ENCODE measurements around the gene PCDH8.
"Not testable (repeated sequence)": the region's sequence is repeated elsewhere in the genome, so short reads cannot be mapped to it uniquely, and the experiment has no call there.

Gene PCDH8

GRCh38 chr13:52827839-52828238 lies 20.6 kb downstream of the PCDH8 start:
- Histone ChIP-seq H3K9me3 (ENCODE audit: insufficient read depth, low read depth, low read length) (peaks cover 4% of the 10 kb centered on the region), H2BK5ac (ENCODE audit: low read depth, low read length, poor library complexity) (no peak overlapping the region), H3K27me3 (ENCODE audit: insufficient read depth, low read length) (no peaks in the 10 kb centered on the region), H2AFZ (ENCODE audit: insufficient read depth, low read length, poor library complexity) (no peak overlapping the region), H4K12ac (ENCODE audit: low read depth, low read length) (no peak overlapping the region), H3K23ac (ENCODE audit: low read length) (no peak overlapping the region), H3K4me2 (ENCODE audit: low read length) (no peak overlapping the region), H2AK5ac (ENCODE audit: low read length) (no peak overlapping the region), H2BK12ac (ENCODE audit: low read length) (no peak overlapping the region), H3K4ac (ENCODE audit: low read depth, low read length) (no peak overlapping the region), H3K4me3 (ENCODE audit: low read depth, low read length) (no peak overlapping the region), H2BK120ac (ENCODE audit: insufficient read depth, low read length, poor library complexity) (no peak overlapping the region), H3K18ac (ENCODE audit: low read length) (no peak overlapping the region), H3K4me1 (ENCODE audit: control insufficient read depth in 1 of 2, insufficient read depth in 2 of 2, low read length in 2 of 2) (no peaks in the 10 kb centered on the region), H3K79me2 (ENCODE audit: control insufficient read depth, insufficient read depth, low read length, poor library complexity) (no peaks in the 10 kb centered on the region), H3K36me3 (ENCODE audit: control insufficient read depth in 1 of 2, insufficient read depth in 2 of 2, low read length in 2 of 2) (no peaks in the 10 kb centered on the region), H3K14ac (ENCODE audit: low read length) (no peak overlapping the region), H3K9ac (ENCODE audit: low read length) (no peak overlapping the region), H4K8ac (ENCODE audit: low read depth, low read length) (no peak overlapping the region), H4K91ac (ENCODE audit: low read depth, low read length) (no peak overlapping the region), H3K79me1 (ENCODE audit: low read length) (no peaks in the 10 kb centered on the region), H3K27ac (ENCODE audit: low read depth, low read length) (no peak overlapping the region)
- no peak for DNase-seq
- WGBS (ENCODE audit: extremely low coverage, insufficient coverage, insufficient read length): no CpG with 5 or more reads among the region's 7 CpGs

DNA sequence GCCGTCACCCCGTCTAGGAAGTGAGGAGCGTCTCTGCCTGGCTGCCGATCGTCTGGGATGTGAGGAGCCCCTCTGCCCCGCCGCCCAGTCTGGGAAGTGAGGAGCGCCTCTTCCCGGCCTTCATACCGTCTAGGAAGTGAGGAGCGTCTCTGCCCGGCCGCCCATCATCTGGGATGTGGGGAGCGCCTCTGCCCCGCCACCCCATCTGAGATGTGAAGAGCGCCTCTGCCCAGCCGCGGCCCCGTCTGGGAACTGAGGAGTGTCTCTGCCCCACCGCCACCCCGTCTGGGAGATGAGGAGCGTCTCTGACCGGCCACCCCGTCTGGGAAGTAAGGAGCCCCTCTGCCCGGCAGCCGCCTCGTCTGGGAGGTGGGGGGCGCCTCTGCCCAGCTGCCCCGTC lies 30.6 kb downstream of the PCDH8 start:
- H3K27ac ChIP-seq (ENCODE audit: low read depth, low read length); H3K4me2 ChIP-seq (ENCODE audit: low read length); H3K36me3 ChIP-seq (ENCODE audit: control insufficient read depth in 1 of 2, insufficient read depth in 2 of 2, low read length in 2 of 2); DNase-seq; H3K9ac ChIP-seq (ENCODE audit: low read length); H4K91ac ChIP-seq (ENCODE audit: low read depth, low read length); H2BK12ac ChIP-seq (ENCODE audit: low read length); H3K79me1 ChIP-seq (ENCODE audit: low read length); H3K79me2 ChIP-seq (ENCODE audit: control insufficient read depth, insufficient read depth, low read length, poor library complexity); H3K9me3 ChIP-seq (ENCODE audit: insufficient read depth, low read depth, low read length); H3K4me1 ChIP-seq (ENCODE audit: control insufficient read depth in 1 of 2, insufficient read depth in 2 of 2, low read length in 2 of 2); H3K4me3 ChIP-seq (ENCODE audit: low read depth, low read length); H3K4ac ChIP-seq (ENCODE audit: low read depth, low read length); H2BK120ac ChIP-seq (ENCODE audit: insufficient read depth, low read length, poor library complexity); H3K27me3 ChIP-seq (ENCODE audit: insufficient read depth, low read length); H2BK5ac ChIP-seq (ENCODE audit: low read depth, low read length, poor library complexity); H4K8ac ChIP-seq (ENCODE audit: low read depth, low read length); H4K12ac ChIP-seq (ENCODE audit: low read depth, low read length); H2AK5ac ChIP-seq (ENCODE audit: low read length); H3K23ac ChIP-seq (ENCODE audit: low read length); H3K18ac ChIP-seq (ENCODE audit: low read length); H2AFZ ChIP-seq (ENCODE audit: insufficient read depth, low read length, poor library complexity); H3K14ac ChIP-seq (ENCODE audit: low read length): not testable (repeated sequence)
- WGBS (ENCODE audit: extremely low coverage, insufficient coverage, insufficient read length): no CpG with 5 or more reads among the region's 29 CpGs

- H3K9ac ChIP-seq (ENCODE audit: low read length): no peak overlapping the region
- H3K79me1 ChIP-seq (ENCODE audit: low read length): no peaks in the 10 kb centered on the region
- H3K4me1 ChIP-seq (ENCODE audit: control insufficient read depth in 1 of 2, insufficient read depth in 2 of 2, low read length in 2 of 2): no peaks in the 10 kb centered on the region
- H3K27ac ChIP-seq (ENCODE audit: low read depth, low read length): no peak overlapping the region
- H3K4me2 ChIP-seq (ENCODE audit: low read length): no peak overlapping the region
- H4K12ac ChIP-seq (ENCODE audit: low read depth, low read length): no peak overlapping the region
- H2BK12ac ChIP-seq (ENCODE audit: low read length): no peak overlapping the region
- H2AK5ac ChIP-seq (ENCODE audit: low read length): no peak overlapping the region
- no peak overlapping the region for H4K8ac ChIP-seq (ENCODE audit: low read depth, low read length)
- no peak overlapping the region for H4K91ac ChIP-seq (ENCODE audit: low read depth, low read length)
- H3K27me3 ChIP-seq (ENCODE audit: insufficient read depth, low read length): no peaks in the 10 kb centered on the region
- no peak overlapping the region for H3K23ac ChIP-seq (ENCODE audit: low read length)
- DNase-seq: no peak
- H2AFZ ChIP-seq (ENCODE audit: insufficient read depth, low read length, poor library complexity): no peak overlapping the region
- H3K14ac ChIP-seq (ENCODE audit: low read length): no peak overlapping the region
- no peak overlapping the region for H2BK5ac ChIP-seq (ENCODE audit: low read depth, low read length, poor library complexity)
- H3K79me2 ChIP-seq (ENCODE audit: control insufficient read depth, insufficient read depth, low read length, poor library complexity): no peaks in the 10 kb centered on the region
- no peaks in the 10 kb centered on the region for H3K9me3 ChIP-seq (ENCODE audit: insufficient read depth, low read depth, low read length)
- no peak overlapping the region for H2BK120ac ChIP-seq (ENCODE audit: insufficient read depth, low read length, poor library complexity)
- H3K18ac ChIP-seq (ENCODE audit: low read length): no peak overlapping the region
- no peak overlapping the region for H3K4ac ChIP-seq (ENCODE audit: low read depth, low read length)
- WGBS (ENCODE audit: extremely low coverage, insufficient coverage, insufficient read length): no CpG with 5 or more reads among the region's 26 CpGs
- H3K36me3 ChIP-seq (ENCODE audit: control insufficient read depth in 1 of 2, insufficient read depth in 2 of 2, low read length in 2 of 2): no peaks in the 10 kb centered on the region
- no peak overlapping the region for H3K4me3 ChIP-seq (ENCODE audit: low read depth, low read length)
Measured at GRCh38 chr13:52815330-52815729, 33.1 kb downstream of the PCDH8 start.

- Histone ChIP-seq H3K79me2 (ENCODE audit: control insufficient read depth, insufficient read depth, low read length, poor library complexity) (no peaks in the 10 kb centered on the region), H3K36me3 (ENCODE audit: control insufficient read depth in 1 of 2, insufficient read depth in 2 of 2, low read length in 2 of 2) (no peaks in the 10 kb centered on the region), H2BK120ac (ENCODE audit: insufficient read depth, low read length, poor library complexity) (no peak overlapping the region), H3K4me2 (ENCODE audit: low read length) (no peak overlapping the region), H2AK5ac (ENCODE audit: low read length) (no peak overlapping the region), H3K9me3 (ENCODE audit: insufficient read depth, low read depth, low read length) (no peaks in the 10 kb centered on the region), H2AFZ (ENCODE audit: insufficient read depth, low read length, poor library complexity) (no peak overlapping the region), H3K23ac (ENCODE audit: low read length) (no peak overlapping the region), H3K27ac (ENCODE audit: low read depth, low read length) (no peak overlapping the region), H4K12ac (ENCODE audit: low read depth, low read length) (no peak overlapping the region), H3K4ac (ENCODE audit: low read depth, low read length) (no peak overlapping the region), H3K18ac (ENCODE audit: low read length) (no peak overlapping the region), H3K4me1 (ENCODE audit: control insufficient read depth in 1 of 2, insufficient read depth in 2 of 2, low read length in 2 of 2) (no peaks in the 10 kb centered on the region), H3K9ac (ENCODE audit: low read length) (no peak overlapping the region), H4K91ac (ENCODE audit: low read depth, low read length) (no peak overlapping the region), H2BK12ac (ENCODE audit: low read length) (no peak overlapping the region), H3K14ac (ENCODE audit: low read length) (no peak overlapping the region), H3K79me1 (ENCODE audit: low read length) (no peaks in the 10 kb centered on the region), H2BK5ac (ENCODE audit: low read depth, low read length, poor library complexity) (no peak overlapping the region), H4K8ac (ENCODE audit: low read depth, low read length) (no peak overlapping the region), H3K27me3 (ENCODE audit: insufficient read depth, low read length) (no peaks in the 10 kb centered on the region), H3K4me3 (ENCODE audit: low read depth, low read length) (no peak overlapping the region)
- no peak for DNase-seq
- no CpG with 5 or more reads among the region's 3 CpGs for WGBS (ENCODE audit: extremely low coverage, insufficient coverage, insufficient read length)
Measured at GRCh38 chr13:52812941-52813340, 35.5 kb downstream of the PCDH8 start.
